Activated CD4-positive, alpha-beta T cell treated with anti-CD3 and anti-CD28 coated beads for 48 hours (primary cell): ENCODE results near the gene CLSTN3.
"Not testable (repeated sequence)": the region's sequence is repeated elsewhere in the genome, so short reads cannot be mapped to it uniquely, and the experiment has no call there.

Experiments used
- DNase-seq: peaks from one replicate; pipeline ENCODE4 v3.0.0-alpha.2; 2020

Gene CLSTN3

DNA sequence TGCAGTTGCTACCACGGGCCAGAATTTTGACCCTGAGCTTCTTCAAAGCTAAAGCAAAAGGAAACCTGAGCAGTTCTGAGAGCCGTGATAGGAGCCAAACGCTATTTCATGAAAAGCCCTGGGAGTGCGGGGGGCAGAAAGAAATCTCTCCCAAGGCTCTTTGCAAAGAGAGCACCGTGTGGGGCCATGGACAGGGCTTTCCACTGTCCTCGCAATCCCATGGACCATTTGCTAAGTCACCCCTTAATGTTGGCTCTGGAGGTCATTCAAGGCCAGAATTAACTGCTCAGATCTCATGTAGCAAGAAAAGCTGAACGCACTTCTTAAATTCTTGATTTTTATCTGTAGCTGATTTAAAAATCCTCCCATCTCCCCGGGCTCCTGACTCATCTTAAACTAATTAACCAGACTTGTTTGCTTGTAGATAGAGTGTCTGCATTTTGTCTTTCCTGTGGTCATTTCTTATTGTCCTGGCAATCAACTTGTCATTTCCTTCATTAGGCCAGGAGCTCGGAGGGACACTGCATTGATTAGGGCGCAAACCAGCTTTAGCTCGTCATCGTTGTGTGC, 24.8 kb downstream of the CLSTN3 start:
- DNase-seq = no peak

DNA sequence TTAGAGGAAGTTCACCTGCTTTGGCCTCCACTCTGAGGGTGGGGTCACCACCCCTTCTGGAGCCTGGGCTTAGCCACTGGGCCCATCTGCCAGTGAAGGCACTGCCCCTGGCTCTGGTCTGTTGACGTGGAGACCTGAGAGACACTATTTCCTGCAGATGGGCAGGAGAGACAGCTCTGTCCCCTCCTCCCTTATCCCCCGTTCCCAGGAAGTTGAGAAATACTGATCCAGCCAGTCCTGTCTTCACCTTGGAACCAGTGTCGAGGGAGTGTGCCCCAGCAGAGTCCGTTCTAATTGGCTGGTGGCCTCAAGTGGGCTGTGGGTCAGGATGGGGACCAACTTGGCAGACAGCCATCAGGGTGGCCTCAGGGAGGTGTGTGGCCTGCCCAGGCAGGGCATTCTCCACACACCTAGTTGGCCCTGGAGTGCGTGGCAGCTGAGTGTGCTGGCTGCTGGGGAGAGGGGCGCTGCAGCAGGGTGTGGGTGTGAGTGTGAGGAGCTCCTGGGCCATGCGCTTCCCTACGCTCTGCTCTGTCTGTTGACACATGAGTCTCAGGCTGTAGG, 25.4 kb downstream of the CLSTN3 start:
- no peak for DNase-seq

DNA sequence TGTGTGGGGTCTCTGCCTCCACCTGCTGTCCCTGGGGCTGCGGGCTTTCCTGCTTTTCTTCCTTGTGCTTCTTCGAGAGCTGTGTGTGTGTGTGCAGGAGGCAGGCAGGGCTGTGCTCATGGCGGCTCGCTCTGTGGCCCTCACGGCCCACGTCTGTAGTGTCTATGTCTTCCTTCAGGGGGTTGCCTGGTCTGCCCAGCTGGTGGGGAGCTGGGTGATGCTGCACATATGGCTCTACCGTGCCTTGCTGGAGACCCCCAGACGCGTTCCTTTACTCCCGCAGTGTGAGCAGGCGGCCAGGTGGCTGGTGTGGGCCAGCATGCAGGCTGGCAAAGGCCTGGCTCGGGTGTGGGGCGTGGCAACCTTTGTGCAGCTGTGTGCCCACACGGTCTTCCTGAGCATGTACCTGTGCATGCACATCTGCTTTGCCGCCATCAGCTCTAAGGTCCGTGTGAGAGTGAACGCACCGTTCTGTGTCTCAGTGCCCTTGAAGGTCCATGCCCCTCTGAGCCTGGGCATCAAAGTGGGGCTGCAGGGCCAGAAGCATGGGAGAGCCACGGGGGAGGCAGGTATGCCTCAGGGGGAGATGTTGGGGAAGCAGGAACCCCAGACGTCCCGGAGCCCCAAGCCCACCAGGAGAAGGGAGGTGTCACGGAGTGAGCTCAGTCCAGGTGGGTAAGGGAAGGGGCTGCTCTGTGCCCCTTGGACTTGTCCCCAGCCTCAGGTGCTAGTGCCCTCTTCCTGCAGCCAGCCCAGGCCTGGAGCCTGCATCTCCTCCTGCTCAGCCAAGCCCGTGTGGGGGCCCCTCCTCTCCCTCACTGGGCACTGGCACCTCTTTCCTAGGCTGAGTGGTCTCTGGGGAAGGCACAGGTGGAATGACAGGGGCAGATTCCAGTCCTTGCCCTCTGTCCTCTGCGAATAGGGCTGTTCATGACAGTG, 26.4 kb downstream of the CLSTN3 start:
- DNase-seq = no peak

DNA sequence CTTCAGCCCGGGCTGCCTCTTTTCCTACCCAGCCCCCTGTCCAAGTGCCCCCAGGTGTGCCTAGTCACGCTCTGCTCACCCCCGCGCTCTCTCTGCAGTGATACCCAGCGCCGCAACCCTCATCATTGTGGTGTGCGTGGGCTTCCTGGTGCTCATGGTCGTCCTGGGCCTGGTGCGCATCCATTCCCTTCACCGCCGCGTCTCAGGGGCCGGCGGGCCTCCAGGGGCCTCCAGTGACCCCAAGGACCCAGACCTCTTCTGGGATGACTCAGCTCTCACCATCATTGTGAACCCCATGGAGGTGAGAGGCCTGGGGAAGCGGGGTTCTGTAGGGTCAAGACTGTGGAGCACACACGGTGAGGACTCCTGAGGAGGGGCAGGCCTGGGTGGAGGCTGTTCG, 27.2 kb downstream of the CLSTN3 start:
- DNase-seq = no peak

DNA sequence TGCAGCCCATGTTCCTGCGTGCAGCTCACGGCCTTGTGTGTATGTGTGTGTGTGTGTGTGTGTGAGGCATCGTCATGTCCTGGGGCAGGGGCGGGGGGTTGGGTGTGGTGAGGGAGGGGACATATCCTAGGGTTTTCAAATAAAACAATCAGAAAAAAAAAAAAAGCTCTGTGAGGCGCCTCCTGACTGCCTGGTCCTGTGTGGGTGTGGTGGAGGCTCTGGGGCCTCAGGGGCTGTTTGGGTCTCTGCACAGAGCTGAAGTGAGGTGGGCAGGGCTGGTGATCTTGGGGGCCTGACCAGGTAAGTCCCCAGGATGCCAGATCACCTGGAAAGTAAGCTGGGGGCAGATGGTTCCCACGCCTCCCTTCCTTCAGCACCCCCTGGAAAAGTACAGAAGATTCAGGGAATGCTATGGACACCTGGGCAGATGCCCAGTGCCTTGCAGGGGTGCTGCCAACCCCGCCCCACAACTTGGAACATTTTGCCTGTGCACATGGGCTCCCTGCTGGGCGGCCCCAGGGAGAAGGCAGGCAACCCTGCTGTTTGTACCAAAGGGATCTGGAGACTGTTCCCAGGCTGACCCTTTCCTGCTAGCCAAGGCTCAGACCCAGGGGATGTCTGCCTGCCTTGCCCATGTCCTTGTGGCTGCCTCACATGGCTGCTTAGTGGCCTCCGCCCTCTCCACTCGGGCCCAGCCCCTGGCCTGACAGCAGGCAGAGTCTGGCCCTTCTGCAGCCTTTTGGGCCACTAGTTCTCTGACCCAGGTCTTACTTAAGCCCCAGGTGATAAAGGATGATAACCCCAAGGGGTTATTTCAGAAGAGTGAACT, 28.8 kb downstream of the CLSTN3 start:
- no peak for DNase-seq

DNA sequence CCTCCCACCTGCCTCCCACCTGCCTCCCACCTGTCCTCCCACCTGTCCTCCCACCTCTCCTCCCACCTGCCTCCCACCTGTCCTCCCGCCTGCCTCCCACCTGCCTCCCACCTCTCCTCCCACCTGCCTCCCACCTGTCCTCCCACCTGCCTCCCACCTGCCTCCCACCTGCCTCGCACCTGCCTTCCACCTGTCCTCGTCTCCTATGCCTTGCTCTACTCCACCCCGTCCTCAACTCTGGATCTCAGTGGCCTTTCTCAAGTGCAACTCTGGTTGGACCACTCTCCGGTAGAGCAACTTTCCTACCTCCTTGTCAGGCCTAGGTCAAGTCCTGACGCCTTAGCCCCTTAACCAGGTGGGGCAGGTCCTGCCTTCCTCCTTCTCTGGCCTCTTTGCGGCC, 30.0 kb downstream of the CLSTN3 start:
- DNase-seq = no peak

DNA sequence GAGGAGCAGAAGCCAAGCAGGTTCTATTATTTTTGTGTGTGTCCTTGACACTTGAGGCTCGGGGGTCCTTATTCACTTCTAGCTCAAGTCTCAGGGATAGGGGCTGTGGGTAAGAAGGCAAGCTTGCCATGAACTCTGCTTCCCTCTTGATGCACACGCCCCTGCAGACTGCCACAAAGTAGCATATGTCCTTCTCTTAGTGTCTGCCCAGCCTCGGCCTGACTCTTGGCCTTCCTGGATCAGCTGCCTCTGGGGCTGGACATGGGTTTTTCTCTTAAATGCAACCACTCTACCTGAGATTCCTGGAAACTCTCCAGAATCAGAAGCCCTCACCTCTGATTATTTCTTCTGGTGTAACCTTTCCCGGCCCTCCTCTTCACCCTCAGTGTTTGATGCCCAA, 31.2 kb downstream of the CLSTN3 start:
- no peak for DNase-seq

DNA sequence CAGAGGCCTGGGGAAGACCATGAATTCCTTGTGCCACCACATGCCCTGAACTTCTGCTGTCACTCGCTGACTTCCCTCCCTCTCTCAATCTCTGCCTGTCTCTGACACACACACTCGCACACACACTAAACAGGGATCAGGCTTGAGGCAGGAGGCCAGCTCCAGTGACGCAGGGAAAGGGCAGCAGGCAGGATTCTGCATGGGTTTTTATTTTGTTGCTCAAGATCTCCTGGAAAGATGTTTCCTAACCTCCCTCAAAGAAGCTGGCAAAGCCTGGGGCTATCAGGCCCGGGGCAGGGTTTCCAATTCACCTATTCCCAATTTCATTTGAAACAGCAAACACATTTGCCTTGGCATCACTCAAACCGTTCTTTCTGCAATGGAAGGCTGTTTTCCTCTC, 31.6 kb downstream of the CLSTN3 start:
- no peak for DNase-seq

DNA sequence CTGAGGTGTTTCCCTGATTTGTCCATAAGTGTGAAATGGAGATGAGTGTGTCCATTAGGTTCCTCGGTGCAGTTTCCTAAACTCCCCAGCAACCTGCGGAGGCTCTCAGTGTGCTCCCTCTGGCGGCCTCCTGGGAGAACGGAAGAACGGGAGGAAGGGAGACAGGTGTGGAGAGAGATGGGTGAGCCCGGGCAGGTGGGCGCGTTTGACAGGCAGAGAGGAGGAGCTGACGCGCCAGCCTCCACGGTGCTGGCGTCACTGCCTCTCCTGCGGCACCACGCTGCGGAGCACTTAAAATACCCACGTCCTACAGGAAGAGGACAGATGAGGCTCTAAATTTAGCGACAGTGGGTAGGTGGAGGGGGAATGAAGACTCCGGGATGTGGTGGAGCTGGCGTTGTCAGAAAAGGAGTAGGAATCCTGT, 32.5 kb downstream of the CLSTN3 start:
- DNase-seq = peak; percentile 57

DNA sequence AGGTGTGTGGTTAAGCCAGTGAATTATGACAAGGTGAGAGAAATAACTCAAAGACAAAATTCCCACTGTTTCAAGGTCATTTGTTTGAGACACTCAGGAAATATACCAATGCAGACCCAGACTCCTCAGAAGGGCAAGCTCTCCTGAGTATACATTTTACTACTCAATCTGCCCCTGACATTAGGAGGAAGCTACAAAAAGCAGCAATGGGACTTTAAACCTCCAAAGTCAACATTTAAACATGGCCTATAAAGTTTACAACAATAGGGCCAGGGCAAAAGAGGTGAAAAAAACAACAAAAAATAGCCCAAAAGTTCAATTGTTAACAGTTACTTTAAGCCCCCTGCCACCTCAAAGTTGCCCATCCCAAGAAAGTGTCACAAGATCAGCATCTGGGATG, 39.8 kb downstream of the CLSTN3 start:
- DNase-seq = no peak

DNA sequence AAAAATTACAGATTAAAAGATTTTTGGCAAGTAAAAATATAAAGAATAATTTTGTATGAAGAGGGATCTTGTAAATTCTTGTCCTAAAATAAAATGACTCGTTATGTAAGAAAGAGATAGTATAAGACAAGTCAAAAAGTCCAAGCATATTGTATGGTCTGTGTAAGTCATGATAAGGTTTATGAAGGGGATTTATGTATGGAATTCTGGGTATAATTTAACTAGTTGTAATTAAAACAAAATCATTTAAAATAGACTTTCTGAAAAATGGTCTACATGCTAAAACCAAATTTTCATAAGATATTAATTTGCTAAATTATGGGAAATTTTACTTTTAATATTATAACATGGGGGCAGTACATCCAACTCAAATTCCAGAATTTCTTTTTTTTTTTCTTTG, 41.7 kb downstream of the CLSTN3 start:
- no peak for DNase-seq

DNA sequence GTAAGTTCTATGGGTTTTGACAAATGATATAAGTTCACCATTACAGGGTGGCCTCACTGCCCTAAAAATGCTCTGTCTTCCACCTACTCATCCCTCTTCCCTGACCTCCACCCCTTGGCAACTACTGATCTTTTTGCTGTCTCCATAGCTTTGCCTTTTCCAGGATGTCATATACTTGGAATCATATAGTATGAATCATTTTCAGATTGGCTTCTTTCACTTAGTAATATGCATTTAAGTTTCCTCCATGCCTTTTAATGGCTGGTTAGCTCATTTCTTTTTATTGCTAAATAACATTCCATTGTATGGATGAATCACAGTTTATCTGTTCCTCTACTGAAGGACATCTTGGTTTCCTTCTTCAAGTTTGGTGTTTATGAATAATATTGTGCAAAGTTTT, 45.3 kb downstream of the CLSTN3 start:
- DNase-seq = no peak

DNA sequence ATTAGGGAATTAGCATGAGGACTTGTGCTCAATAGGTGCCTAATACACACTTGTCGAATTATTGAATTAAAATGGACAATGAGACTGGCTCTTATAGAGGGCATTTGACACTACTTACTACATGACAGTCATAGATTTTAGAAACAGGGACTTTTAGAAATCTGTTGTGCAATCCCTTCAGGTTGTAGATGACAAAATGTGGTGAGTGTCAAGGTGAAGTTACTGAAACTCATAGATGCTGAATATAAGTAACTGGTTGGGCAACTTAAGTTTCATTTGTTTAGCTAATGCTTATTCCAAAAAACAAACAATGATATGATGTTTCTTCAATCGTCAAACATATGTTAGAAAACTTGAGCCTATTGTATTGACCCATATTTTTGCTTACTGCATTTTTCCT, 46.4 kb downstream of the CLSTN3 start:
- DNase-seq = no peak

DNA sequence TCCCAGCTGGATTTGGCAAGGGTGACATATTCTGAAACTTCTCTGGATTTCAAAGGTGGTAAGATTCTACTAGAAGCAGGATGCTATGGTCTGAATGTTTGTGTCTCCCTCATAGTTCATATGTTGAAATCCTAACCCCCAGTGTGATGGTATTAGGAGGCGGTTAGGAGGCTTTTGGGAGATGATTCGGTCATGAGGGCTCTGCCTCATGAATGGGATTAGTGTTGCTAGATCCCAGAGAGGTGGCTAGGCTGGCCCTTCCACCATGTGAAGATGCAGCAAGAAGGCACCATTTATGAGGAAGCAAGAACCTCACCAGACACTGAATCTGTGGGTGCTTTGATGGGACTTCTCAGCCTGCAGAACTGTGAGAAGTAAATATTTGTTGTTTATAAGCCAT, 48.3 kb downstream of the CLSTN3 start:
- DNase-seq = no peak

DNA sequence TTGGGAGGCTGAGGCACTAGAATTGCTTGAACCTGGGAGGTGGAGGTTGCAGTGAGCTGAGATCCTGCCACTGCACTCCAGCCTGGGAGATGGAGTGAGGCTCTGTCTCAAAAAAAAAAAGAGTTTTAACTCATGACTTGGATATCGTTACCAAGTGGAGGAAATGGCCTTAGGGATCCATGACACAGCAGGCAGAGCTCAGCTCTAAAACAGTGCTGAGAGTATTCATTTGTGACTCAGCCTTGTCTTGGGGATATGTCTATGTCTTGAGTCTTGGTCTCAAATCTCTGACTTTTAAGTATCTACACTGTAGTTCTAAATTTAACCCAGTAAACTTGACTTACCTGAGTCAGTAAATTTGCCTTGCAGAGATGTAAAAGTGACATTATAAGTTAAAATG, 50.5 kb downstream of the CLSTN3 start:
- DNase-seq = no peak

DNA sequence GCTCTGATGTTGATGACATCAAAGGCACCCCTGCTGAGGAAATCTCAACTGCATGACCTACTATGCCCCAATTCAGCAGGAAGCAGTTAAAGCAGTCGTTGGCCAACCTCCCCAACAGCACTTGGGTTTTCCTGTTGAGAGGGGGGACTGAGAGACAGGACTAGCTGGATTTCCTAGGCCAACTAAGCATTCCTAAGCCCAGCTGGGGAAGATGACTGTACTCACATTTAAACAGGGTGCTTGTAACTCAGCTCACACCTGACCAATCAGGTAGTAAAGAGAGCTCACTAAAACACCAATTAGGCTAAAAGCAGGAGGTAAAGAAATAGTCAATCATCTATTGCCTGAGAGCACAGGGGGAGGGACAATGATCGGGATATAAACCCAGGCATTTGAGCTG, 55.9 kb downstream of the CLSTN3 start:
- DNase-seq = not testable (repeated sequence)

DNA sequence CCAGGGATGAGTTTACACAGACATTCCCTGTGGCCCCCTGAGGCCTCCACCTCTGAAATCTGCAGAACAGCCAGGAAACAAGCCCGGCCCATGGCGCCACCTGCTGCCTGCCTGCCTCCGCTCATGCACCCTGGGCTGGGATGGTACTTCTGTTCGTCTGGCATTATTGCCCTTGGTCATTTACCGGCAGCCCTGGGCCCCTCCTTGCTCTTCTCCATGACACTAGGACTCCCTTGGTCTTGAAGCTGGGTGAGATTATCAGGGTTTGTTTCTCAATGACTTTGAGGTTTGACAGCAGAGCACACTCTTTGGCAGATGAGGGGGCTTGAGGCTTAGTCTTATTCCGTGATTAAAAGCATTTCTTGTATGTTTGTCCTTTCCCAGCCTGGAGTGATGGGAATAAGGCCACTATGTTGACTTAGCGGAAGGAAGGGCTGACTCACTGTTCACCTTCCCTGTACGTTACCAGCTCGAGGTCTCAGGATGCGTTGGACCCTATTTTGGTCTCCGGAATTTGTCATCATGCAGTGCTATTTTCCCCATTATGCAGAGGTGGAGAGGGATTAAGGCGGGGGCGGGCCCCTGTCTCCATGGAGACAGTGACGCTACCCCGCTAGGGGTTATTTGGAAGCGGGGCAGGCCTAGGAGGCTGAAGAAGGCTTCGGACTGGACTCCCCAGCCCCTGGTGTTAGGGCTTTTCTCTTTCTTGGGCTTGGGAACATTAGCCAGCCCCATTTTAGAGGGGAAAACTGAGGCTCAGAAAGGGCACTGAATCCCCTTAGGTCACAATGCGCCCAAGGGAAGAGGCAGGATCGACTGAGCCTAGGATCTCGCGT, 58.6 kb downstream of the CLSTN3 start:
- DNase-seq = peak; percentile 83

DNA sequence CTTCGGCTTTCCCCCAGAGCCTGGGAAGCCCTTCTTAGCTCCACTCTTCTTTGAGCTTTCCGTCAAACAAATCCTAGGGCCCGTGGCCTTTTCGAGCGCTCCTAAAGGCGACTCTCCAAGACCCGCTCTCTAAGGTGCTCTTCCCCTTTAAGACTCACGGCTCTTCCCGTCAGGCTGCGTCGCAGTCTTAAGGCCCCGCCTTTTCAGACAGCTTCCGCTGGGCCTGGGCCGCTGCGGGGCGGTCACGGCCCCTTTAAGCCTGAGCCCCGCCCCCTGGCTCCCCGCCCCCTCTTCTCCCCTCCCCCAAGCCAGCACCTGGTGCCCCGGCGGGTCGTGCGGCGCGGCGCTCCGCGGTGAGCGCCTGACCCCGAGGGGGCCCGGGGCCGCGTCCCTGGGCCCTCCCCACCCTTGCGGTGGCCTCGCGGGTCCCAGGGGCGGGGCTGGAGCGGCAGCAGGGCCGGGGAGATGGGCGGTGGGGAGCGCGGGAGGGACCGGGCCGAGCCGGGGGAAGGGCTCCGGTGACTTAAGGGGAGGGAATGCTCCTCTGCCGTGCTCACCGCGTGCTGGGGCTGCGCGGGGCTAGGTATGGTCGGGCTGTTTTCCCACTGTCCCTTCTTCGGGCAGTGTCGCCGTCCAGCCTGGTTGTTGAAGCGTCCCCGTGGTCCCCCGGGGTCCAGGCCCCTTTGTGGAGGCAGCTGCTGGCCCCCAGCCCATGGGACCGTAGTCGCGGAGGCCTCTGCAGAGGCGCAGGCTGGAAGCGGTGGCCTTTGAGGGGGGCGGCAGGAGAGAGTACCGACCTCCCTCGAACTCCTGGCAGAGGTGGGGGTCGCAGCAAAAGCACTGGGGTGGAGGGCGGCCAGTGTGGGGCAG, 59.5 kb downstream of the CLSTN3 start, which contains the start of gene PEX5:
Gene PEX5 (plus strand): TSS at position 289 of the 870 bp plus-strand sequence. CDS start 692 bp downstream, outside the sequence.
- peak; percentile 88 for DNase-seq

DNA sequence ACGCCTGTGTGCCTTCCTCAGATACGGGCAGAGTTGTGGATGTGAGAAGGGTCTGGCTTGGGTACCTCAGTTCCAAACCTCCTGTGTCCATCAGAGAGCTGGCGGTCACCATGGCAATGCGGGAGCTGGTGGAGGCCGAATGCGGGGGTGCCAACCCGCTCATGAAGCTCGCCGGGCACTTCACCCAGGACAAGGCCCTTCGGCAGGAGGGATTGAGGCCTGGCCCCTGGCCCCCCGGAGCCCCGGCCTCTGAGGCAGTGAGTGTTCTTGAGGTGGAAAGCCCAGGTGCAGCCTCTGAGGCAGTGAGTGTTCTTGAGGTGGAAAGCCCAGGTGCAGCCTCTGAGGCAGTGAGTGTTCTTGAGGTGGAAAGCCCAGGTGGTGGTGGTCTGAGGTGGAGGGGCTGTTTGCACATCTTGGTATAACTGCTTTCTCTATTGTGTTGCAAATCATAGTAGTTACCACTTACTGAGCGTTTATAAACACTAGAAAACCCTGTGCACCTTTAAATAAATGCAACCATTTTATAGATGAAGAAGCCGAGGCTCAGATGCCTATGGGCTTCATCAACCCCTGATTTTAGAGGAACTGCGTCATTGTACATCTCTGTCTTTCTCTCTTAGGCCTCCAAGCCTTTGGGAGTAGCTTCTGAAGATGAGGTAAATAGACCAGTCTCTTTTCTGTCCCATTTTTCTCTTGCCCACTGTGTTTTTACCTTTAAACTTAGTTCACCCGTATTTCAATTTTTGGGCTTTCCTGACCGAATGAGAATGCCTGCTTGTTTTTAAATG, 60.3 kb downstream of the CLSTN3 start:
- peak; percentile 12 for DNase-seq

DNA sequence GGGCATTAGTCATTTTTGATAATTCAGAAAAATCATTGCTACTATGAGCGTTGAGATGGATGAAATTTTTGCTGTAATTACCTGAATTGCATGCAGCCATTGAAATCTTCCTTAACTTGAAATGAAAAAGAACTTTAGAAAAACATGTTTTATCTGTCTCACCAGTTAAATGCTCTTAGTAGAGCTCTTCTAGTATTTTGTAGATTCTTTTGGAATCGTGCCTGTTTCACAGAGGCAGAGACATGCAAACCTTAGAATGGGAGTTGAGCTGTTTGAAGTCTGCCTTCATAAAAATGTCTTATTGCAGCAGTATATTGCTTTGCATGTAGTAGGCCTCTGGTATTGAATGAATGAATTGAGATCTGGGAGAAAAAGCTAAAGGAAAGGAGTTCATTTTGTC, 63.5 kb downstream of the CLSTN3 start:
- no peak for DNase-seq
